Gastrocnemius medialis (tissue), 4 donors: ENCODE data around the gene CDKN2AIPNL.

Experiments
- CTCF ChIP-seq, 5 experiments: fragments of 450-650 bp in 3 of 5; fragments of 200-600 bp in 2 of 5; sonication (generic) in 2 of 5; IDR thresholded peaks in 4 of 5; conservative IDR thresholded peaks in 1 of 5; 1 replicate in 4 of 5; 2 replicates in 1 of 5; pipeline ENCODE4 v1.5.1; 2016 to 2019; ENCODE audit warnings: antibody characterized with exemption in 5 of 5, mild to moderate bottlenecking in 3 of 5, moderate library complexity in 3 of 5
- POLR2A ChIP-seq, 2 donors: fragments of 450-650 bp; IDR thresholded peaks; one replicate each; pipeline ENCODE4 v1.6.1; 2017; ENCODE audit warnings: antibody characterized with exemption in 2 of 2, mild to moderate bottlenecking in 2 of 2, moderate library complexity in 2 of 2

- TF ChIP-seq CTCF (IDR thresholded peaks at IDR 0.05 in 4 of 5, conservative IDR thresholded peaks at IDR 0.05 in 1 of 5) = no peak
- no peak for TF ChIP-seq POLR2A (IDR thresholded peaks at IDR 0.05)
These were observed 859 bp downstream of the CDKN2AIPNL start for GRCh38 chr5:134410822-134411221.
